ENCODE results near the gene REXO5.

REXO5 gene

DNA sequence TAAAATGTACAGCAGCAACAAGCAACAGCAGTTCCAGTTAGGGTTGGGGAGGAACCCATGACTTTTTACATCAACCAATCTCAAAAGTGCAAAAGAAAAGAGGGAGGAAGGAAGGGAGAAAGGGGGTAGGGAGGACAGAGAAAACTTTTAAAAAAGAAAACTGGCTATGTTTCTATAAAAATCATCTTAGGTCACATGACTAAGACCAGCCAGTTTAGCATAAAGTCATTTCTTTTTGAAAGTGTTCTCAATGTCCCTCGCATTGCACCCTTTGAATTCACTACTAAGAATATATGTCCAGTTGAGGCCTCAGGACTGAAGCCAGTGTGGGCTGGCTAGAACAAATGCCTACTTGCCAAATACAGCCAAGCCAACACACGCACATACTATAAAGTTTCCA, 64.9 kb downstream of the REXO5 start:
- DNase-seq (ENCODE audit: low read depth in 2 of 2, low spot score in 1 of 2), result no peak

DNA sequence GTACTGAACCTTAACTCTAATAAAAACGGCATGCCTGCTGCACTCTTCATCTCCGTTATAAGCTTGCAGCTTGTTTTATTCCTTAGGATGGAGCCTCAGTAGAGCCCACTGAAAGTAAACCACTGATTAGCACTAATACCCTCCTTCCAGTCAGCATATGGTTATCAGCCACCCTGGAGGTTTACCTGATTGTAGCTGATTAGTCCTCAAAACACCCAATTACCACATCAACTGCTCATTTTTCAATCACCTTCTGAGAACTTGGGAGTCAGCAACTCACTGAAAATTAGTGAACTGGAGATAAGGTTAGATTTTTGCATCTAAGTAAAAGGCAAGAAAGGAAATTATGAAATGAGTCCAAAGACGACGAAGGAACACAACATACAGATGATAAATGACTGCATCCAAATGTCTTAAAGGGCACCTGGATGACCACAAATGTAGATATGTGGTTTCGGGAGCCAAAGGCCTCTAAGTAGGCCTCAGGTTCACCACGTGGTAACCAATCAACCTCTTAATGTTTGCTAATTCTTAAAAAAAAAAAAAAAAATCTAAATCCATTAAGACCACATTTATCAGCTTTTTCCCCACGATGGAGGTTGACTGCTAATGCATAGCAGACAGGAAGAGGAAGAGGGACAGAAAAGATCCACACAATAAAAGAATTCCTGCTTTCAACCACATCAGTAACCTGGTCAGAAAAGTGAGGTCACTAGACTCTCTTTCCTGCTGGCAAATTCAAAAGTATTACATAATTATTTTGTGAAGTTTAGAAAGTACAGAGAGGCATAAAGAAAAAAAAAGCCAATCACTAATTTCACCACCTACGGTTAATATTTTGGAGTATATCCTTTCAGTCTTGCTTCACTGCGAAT, 65.9 kb downstream of the REXO5 start:
- no peak for DNase-seq (ENCODE audit: low read depth in 2 of 2, low spot score in 1 of 2)

DNA sequence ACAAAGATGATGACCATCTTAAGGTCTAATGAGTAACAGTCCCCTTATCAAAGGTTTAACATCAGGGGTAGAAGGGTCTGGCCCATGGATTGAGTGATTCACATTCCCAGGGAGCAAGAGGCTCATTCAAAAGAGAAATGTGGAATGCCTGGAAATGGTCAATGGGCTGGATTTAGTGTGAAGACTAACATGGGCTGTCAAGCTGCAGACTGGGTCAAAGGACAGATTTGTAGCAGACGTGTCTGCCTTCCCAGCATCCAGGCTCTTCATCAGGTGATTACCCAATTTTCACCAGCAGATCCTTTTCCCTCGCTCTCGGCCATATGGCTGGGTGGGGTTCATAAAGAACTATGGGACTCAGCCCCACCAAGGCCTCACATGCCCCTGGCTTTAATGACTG, 67.0 kb downstream of the REXO5 start:
- DNase-seq (ENCODE audit: low read depth in 2 of 2, low spot score in 1 of 2), result no peak

DNA sequence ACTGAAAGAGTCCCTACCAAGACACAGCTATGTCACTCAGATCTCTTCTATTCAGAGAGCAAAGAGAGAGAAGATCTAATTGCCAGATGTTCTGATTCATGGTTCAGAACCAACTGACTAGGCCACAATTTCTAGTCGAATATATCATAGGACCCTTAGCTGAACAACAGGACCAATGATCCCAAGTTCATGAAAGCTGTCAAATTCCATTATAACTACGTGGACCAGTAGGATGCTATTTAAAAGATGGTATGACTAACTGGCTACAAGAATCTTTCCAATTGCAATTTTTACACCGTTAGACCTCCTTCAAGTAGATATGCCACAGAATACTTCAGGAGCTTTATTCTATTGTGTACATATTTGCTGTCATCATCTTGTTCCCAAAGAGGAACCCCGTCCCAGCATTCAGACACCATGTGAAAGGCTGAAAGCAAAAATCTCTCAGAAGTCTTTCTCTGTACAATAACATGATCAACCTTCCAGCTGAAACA, 67.8 kb downstream of the REXO5 start:
- DNase-seq (ENCODE audit: low read depth in 2 of 2, low spot score in 1 of 2), result no peak

DNA sequence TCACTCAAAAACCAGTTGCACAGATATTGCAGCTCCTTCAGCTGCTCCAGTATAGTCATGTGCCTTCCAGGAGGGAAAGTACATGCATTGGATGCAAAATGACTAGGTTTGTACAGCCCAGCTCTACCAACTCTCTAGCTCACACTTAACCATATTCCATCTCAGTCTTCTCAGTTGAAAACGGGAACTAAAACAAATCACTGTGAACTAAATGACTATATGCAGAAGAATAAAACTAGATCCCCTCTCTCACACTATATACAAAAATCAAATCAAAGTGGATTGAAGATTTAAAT, 69.0 kb downstream of the REXO5 start:
- DNase-seq (ENCODE audit: low read depth in 2 of 2, low spot score in 1 of 2), result no peak

DNA sequence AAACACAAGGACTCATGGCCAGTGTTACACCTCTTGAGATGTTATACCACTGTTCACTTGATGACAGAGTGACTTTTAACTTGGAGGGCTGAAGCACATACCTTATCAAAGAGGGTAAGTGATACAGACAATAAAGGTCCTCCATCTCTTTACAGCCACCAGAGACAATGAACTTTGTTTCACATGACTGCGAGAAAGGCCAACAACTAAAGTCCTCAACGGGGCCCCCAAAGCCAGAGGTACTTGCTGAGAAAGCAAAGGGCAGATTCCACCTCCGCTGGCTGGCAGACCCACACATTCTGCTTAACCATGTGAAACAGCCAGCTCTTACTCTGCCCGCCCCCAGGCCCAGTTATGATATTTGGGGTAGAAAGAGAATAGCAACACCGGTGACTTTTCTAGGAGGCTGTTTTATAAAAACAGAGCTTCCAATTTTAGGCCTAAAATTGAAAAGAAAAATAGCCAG, 72.4 kb downstream of the REXO5 start:
- DNase-seq (ENCODE audit: low read depth in 2 of 2, low spot score in 1 of 2), result no peak

DNA sequence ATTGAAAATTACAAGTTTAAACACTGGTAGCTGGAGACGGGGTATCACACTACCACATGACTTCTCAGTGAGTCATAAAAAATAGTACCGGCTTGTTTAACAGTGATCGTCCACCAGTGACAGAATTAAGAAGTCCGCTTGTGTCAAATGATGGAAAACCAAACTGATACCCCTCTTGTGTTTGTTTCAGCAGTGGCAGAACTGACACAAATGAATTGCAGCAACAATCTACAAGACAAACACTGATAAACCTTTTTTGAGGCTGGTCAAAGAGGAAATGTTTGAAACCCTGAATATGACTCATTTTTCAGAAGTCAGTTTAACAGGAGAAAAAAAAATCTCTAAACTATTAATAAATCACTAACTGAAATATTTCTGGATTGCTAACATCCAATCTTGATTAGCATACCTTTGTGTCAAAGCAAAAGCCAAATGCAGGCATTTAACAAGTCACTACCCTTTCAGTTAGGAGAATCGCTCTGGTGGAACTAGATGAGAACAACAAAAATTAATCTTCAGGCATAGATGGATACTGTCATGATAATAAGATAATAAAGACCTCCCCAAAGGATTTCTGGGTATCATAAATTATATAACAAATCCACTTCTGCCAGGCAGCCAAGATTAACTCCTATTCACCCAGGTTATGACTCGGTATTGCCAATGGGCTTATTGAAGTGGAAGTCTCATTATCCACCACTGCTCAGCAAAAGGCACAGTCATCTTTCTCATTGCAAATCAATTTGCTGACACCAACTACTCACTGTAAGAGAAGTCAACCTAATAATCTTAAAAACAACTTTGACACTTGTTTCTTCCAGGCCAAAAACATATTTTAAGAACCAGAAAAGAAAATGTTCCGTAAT, 73.1 kb downstream of the REXO5 start:
- no peak for DNase-seq (ENCODE audit: low read depth in 2 of 2, low spot score in 1 of 2)

DNA sequence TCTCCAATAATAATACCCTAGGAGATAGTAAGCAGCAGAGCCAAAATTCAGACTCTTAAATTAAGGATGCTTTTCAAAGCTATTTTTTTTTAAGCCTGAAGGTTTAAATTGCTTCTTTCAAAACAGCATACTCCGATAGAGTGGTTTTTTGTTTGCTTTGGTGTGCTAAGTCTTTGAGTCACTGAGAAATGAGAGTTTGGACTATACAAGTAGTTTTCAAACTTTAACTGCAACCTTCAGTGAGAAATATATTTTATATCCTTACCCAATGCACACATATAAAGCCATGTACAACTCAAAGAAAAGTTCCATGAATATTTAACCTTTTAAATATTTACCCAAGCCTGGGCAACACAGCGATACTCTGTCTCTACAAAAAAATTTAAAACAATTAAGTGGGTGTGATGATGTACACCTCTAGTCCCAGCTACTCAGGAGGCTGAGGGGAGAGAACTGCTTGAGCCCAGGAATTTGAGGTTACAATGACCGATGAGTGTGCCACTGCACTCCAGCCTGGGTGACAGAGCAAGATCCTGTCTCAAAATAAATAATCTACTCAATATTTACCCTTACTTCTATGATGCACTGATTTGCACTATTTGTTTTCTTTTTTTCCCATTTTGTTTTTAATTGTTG, 74.7 kb downstream of the REXO5 start:
- no peak for DNase-seq (ENCODE audit: low read depth in 2 of 2, low spot score in 1 of 2)

DNA sequence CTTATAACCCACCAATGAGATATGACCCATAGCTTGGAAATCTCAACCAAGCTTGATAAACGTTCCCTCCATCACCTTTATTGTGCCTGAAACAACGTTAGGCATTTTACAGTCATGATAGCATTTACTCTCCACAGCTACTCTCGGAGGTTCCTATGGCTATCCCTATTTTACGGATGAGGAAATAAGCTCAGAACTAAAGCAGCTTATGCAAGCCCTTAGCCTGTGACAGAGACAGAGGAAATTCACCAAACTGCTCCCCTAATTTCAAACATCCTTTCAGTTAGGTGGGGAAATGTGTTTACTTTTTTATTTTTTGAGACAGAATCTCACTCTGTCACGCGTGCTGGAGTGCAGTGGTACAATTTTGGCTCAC, 75.2 kb downstream of the REXO5 start:
- DNase-seq (ENCODE audit: low read depth in 2 of 2, low spot score in 1 of 2), result no peak

DNA sequence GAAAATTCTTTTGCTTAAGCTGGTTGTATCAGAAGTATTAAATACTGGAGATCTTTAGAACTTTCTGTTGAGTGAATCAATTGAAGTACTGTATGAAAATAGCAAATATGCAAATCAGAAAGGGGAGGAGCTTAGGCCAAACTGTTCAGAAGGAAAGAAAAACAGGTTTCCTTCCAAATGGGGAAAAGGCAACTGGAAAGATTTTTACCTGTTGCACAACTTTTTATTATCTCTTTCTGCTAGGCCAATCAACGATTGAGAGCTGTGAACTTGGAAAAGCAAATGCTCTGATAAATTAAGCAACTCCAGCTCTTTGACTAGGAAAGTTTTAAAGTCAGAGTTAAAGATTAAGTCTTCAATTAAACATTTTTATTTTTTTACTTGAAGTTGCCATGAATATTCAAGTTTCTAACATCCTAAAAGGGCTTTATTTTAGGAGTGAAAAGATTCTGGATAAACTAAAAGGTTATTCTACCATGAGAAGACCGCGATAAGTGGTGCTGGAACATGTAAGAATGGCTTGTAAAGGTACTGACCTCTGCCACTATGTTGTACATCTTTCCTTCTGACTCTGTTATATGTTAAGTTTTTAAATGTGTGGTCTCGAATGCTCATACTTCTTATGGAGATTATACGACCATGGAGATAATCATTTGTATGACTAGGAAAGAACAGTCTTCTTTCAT, 77.4 kb downstream of the REXO5 start:
- DNase-seq (ENCODE audit: low read depth in 2 of 2, low spot score in 1 of 2), result no peak

DNA sequence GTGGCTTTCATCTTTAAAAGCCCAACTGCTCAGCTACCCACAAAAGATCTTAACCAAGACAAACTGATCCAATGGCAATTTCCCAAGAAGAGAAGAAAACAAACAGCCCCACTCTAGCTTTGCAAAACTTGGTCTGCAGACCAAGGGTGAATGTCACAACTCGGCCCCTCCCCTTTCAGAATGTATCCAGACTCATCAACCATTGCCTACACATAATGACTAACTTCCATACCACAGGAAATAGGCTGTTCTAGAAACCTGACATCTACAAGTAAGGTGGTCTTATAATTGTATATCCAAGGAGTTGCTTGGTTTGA, 77.9 kb downstream of the REXO5 start:
- DNase-seq (ENCODE audit: low read depth in 2 of 2, low spot score in 1 of 2), result no peak

DNA sequence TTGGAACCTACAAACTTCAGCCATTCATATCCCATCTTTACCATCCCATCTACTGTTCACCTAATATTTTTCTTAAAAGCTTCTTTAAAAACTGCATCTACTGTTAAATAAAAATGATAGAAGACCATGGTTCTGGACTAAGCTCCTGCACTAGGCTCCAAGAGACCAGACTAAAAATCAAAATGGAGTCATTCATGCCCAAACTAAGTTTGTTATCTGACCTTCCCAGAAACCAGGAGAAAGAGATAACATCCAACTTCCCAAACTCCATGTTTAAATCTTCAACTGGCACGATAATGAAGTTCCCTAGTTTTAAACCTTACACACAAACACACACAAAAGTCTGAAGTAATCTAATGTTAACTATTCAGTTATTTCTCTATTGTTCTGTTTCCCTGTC, 80.0 kb downstream of the REXO5 start:
- no peak for DNase-seq (ENCODE audit: low read depth in 2 of 2, low spot score in 1 of 2)

DNA sequence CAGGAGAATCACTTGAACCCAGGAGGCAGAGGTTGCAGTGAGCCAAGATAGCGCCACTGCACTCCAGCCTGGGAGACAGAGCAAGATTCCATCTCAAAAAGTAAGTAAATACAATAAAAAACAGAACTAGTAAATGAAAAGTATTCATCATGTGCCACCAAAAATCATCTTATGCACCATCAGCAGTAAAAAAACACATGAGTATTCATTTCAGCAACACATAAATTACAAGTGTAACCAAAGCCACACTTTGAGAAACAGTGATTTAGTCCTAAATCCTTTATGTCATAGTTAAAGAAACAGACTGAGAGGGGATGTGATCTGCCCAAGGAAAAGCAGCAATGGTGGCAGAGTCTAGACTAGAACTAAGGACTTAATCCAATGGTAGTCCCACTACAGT, 80.9 kb downstream of the REXO5 start:
- no peak for DNase-seq (ENCODE audit: low read depth in 2 of 2, low spot score in 1 of 2)

DNA sequence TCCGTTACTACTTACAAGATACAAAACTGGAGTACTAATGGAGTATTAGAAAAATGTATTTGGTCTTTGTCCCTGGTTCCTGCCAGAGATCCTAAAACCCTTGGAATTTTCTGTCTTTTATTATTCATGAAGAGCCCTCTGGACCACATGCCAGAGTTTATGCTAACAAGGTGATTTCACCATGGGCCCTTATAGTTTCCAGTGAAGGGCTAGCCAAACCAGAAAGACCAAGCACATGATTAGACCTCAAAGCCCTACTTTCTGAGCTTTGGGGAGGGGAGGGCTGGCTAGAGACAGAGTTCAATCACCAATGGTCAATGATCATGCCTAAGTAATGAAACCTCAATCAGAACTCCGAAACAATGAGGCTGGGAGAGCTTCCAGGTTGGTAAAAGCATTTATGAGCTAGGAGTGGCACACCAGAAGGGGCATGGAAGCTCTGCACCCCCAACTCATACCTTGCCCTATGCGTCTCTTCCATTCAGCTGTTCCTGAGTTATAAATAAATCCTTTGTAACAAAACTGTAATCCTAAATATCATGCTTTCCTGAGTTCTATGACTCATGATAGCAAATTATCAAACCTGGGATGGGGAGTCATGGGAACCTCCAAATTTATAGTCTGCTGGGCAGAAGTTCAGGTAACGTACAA, 83.4 kb downstream of the REXO5 start:
- DNase-seq (ENCODE audit: low read depth in 2 of 2, low spot score in 1 of 2), result no peak

DNA sequence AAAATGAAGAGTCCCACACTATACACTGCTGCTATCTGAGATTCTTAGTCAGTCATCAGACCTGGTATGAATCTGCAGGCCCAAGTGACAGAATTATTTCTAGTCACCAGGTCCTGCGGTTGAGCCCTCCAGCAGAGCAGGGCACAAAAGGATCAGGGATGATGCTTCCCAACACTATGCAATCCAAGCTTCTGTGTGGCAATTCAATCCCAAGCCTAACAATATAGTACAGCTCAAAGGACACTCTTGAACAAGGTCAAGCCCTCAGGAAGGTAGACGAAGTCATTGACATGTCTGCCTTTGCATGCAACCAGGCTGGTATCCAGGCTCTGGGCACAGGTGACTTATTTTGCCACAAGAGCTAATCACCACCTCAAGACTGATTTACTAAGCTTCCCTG, 88.1 kb downstream of the REXO5 start:
- DNase-seq (ENCODE audit: low read depth in 2 of 2, low spot score in 1 of 2), result no peak

DNA sequence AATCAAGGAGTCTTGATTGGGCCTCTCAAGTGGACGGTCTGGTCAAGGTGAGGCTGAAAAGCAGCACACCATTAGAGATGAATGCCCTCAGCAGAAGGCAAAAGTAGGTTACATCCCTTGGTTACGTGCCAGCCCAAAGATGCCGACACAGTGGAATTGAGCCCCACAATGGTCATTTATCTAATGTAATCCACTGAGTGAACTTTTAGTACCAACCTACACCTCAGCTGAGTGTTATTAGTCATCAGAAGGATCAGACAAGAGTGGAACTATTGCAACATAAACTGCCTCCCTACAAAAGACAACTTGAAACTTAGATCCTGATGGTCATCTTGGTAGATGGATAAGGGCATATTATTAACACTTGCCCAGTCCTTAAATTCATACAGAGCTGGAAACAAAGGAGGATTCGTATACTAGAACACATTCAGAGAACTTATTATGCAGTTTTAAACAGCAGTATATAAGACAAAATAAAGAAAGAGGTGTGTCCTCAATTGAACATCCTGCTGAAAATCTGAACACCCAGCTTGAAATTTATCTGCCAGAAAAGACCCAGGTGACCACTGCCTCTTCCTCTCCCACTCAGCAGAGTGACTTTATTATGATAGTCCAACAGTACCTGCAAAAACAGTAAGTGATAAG, 91.0 kb downstream of the REXO5 start:
- no peak for DNase-seq (ENCODE audit: low read depth in 2 of 2, low spot score in 1 of 2)

DNA sequence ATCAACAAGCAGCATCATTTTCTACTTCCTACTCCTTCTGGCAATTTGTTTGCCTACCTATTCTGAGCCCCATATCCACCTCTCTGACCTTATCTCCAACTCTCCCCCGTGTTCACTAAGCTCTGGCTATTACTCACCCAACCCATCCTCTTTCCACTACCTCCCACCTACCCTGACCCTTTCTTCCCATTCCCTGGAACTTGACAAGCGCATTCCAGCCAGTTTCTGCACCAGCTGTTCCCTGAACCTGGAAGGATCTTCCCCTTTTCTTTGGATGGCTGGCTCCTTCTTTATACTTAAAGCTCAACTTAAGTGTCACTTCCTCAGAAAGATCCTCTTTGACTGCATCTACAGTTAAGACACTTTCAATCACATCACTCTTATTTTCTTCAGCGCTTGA, 91.6 kb downstream of the REXO5 start:
- DNase-seq (ENCODE audit: low read depth in 2 of 2, low spot score in 1 of 2), result no peak

DNA sequence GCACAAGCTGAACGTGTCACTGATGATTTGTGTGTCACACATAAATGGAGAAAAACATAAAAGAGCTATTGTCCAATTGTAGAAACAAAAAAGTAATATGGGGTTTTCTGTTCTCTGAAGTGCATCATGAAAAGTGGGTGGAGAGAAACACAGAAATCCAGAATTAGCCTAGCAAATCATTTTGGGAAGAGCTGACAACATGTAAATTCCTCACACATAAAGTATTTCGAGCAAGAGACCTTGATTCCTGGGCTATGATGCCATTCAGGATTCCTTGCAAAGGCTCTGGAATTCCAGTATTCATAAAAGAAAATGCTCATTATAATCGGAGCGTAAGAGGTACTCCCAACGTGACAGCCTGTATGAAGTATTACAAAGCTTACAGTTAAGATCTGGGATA, 92.7 kb downstream of the REXO5 start:
- DNase-seq (ENCODE audit: low read depth in 2 of 2, low spot score in 1 of 2), result no peak

Measured in stimulated activated CD8-positive, alpha-beta memory T cell treated with anti-CD3 and anti-CD28 coated beads, Interleukin-4, amount 100 ng/mL, for 4 hours (primary cell).